Peyer's patch (tissue), 4 donors: ENCODE results near the gene AMACR. TPM values are rescaled to one million over a fixed set of nuclear protein-coding genes. Genes with fewer than 3 reads are reported as not detected.
"Not testable (repeated sequence)": the region's sequence is repeated elsewhere in the genome, so short reads cannot be mapped to it uniquely, and the experiment has no call there.

Experiments
- DNase-seq, 3 donors: peaks; one replicate each; pipeline ENCODE4 v3.0.0-alpha.2; 2017 to 2019
- H3K27ac ChIP-seq, 4 donors: fragments of 200-600 bp; sonication (generic); one replicate each; pipeline ENCODE4 v1.5.1; 2016 to 2019
- H3K27me3 ChIP-seq, 2 donors: fragments of 200-600 bp; sonication (generic); one replicate each; pipeline ENCODE4 v1.5.1; 2019
- H3K36me3 ChIP-seq, 3 donors: fragments of 200-600 bp; sonication (generic); one replicate each; pipeline ENCODE4 v1.5.1; 2016 to 2019
- H3K4me1 ChIP-seq, 4 donors: fragments of 200-600 bp; sonication (generic); one replicate each; pipeline ENCODE4 v1.5.1; 2016 to 2019
- H3K4me3 ChIP-seq, 4 donors: fragments of 200-600 bp; sonication (generic); 1 replicate in 3 of 4; 2 replicates in 1 of 4; pipeline ENCODE4 v1.5.1; 2016 to 2019; ENCODE audit warnings: mild to moderate bottlenecking in 1 of 4
- H3K9me3 ChIP-seq, 4 donors: fragments of 200-600 bp; sonication (generic); one replicate each; pipeline ENCODE4 v1.5.1; 2016 to 2019; ENCODE audit warnings: mild to moderate bottlenecking in 1 of 4
- CTCF ChIP-seq, 6 experiments: fragments of 450-650 bp in 4 of 6; fragments of 200-600 bp in 2 of 6; sonication (generic) in 1 of 6; IDR thresholded peaks; one replicate each; pipeline ENCODE4 v1.5.1; 2017 to 2019; ENCODE audit warnings: antibody characterized with exemption in 6 of 6, mild to moderate bottlenecking in 3 of 6, moderate library complexity in 1 of 6
- POLR2A ChIP-seq, 2 donors: fragments of 450-650 bp; IDR thresholded peaks; one replicate each; pipeline ENCODE4 v1.5.1; 2017; ENCODE audit warnings: antibody characterized with exemption in 2 of 2, mild to moderate bottlenecking in 2 of 2, moderate library complexity in 2 of 2
- total RNA-seq, 4 donors: library from RNA; depleted of rRNA; stranded (reverse); fragments of >200 nt; gene quantifications; one replicate each; pipeline ENCODE4 v1.1.0, GENCODE V29; 2016

Gene AMACR
- total RNA-seq, 4 donors from 2014 or later: 14.9 to 24.1 (median 20.3) TPM

- H3K4me1 ChIP-seq: peaks cover 0 to 22% (median 0%) of the 10 kb centered on the region in 4 donors
- no peak for DNase-seq
- no peaks in the 10 kb centered on the region for H3K36me3 ChIP-seq
- H3K9me3 ChIP-seq: no peaks in the 10 kb centered on the region
- TF ChIP-seq CTCF (IDR thresholded peaks at IDR 0.05) (no peak), POLR2A (IDR thresholded peaks at IDR 0.05) (no peak)
- H3K4me3 ChIP-seq: no peak overlapping the region
- no peaks in the 10 kb centered on the region for H3K27me3 ChIP-seq
- H3K27ac ChIP-seq: no peak overlapping the region
Measured at GRCh38 chr5:34013547-34013946, 5.7 kb upstream of the AMACR start.

GRCh38 chr5:34012791-34013190, 4.9 kb upstream of the AMACR start:
- H3K9me3 ChIP-seq: no peaks in the 10 kb centered on the region
- no peaks in the 10 kb centered on the region for H3K36me3 ChIP-seq
- H3K4me1 ChIP-seq: peaks cover 0 to 22% (median 0%) of the 10 kb centered on the region in 4 donors
- H3K27me3 ChIP-seq: no peaks in the 10 kb centered on the region
- no peak overlapping the region for H3K4me3 ChIP-seq
- TF ChIP-seq CTCF (IDR thresholded peaks at IDR 0.05) (no peak), POLR2A (IDR thresholded peaks at IDR 0.05) (no peak)
- no peak overlapping the region for H3K27ac ChIP-seq
- DNase-seq: no peak

GRCh38 chr5:34011536-34011935, 3.7 kb upstream of the AMACR start:
- Histone ChIP-seq H3K27me3 (no peaks in the 10 kb centered on the region), H3K27ac (no peak overlapping the region), H3K36me3 (no peaks in the 10 kb centered on the region), H3K4me3 (no peak overlapping the region), H3K4me1 (peaks cover 0 to 24% (median 2%) of the 10 kb centered on the region in 4 donors), H3K9me3 (no peaks in the 10 kb centered on the region)
- no peak for DNase-seq
- TF ChIP-seq POLR2A (IDR thresholded peaks at IDR 0.05) (no peak), CTCF (IDR thresholded peaks at IDR 0.05) (no peak)

GRCh38 chr5:34010146-34010545, 2.3 kb upstream of the AMACR start:
- peaks cover 0 to 22% (median 3%) of the 10 kb centered on the region in 4 donors for H3K4me1 ChIP-seq
- not testable (repeated sequence) for H3K9me3 ChIP-seq, H3K4me3 ChIP-seq, H3K36me3 ChIP-seq, H3K27me3 ChIP-seq, DNase-seq
- H3K27ac ChIP-seq: peak overlapping the region in 1 of 4 donors; percentile 22

- no peak overlapping the region for H3K27ac ChIP-seq
- no peaks in the 10 kb centered on the region for H3K27me3 ChIP-seq
- H3K9me3 ChIP-seq: no peaks in the 10 kb centered on the region
- H3K36me3 ChIP-seq: peaks cover 0 to 2% (median 0%) of the 10 kb centered on the region in 3 donors
- DNase-seq: no peak
- TF ChIP-seq POLR2A (IDR thresholded peaks at IDR 0.05): no peak
- TF ChIP-seq CTCF (IDR thresholded peaks at IDR 0.05): no peak
- H3K4me3 ChIP-seq: no peak overlapping the region
- peaks cover 0 to 17% (median 3%) of the 10 kb centered on the region in 4 donors for H3K4me1 ChIP-seq
Measured at GRCh38 chr5:34009610-34010009, 1.8 kb upstream of the AMACR start.

GRCh38 chr5:34008802-34009201, 952 bp upstream of the AMACR start:
- peak overlapping the region; percentile 44 to 79 (median 67) for H3K4me3 ChIP-seq
- H3K36me3 ChIP-seq: peaks cover 0 to 7% (median 0%) of the 10 kb centered on the region in 3 donors
- DNase-seq: no peak
- H3K9me3 ChIP-seq: no peaks in the 10 kb centered on the region
- H3K4me1 ChIP-seq: peaks cover 0 to 17% (median 3%) of the 10 kb centered on the region in 4 donors
- peak overlapping the region; percentile 57 to 95 (median 93) for H3K27ac ChIP-seq
- H3K27me3 ChIP-seq: no peaks in the 10 kb centered on the region
- TF ChIP-seq POLR2A (IDR thresholded peaks at IDR 0.05) (no peak), CTCF (IDR thresholded peaks at IDR 0.05) (no peak)
